Heart right ventricle (tissue), 16 donors: Measurements from ENCODE around the gene PTPN12. TPM values are rescaled to one million over a fixed set of nuclear protein-coding genes. Genes with fewer than 3 reads are reported as not detected.

Experiments
- ATAC-seq, 8 donors: fragments of 200-7000 bp; cut with Tn5 transposase; one replicate each; pipeline ENCODE4 v1.9.1; 2020; ENCODE audit warnings: mild to moderate bottlenecking in 8 of 8, moderate library complexity in 8 of 8, moderate number of reproducible peaks in 1 of 8
- DNase-seq, 2 donors: peaks; one replicate each; pipeline ENCODE4 v3.0.0-alpha.2; 2020
- H3K27ac ChIP-seq, 10 donors: fragments of 200-600 bp; sonication (generic) in 2 of 10; one replicate each; pipeline versions ENCODE4 v1.5.0 to v1.8.0; 2020 to 2022; ENCODE audit warnings: mild to moderate bottlenecking in 3 of 10
- H3K27me3 ChIP-seq, 7 donors: fragments of 200-600 bp; one replicate each; pipeline ENCODE4 v1.8.0; 2021 to 2022; ENCODE audit warnings: mild to moderate bottlenecking in 2 of 7
- H3K36me3 ChIP-seq, 9 donors: fragments of 200-600 bp; sonication (generic) in 1 of 9; one replicate each; pipeline versions ENCODE4 v1.5.0 to v1.8.0; 2020 to 2022; ENCODE audit warnings: mild to moderate bottlenecking in 2 of 9
- H3K4me1 ChIP-seq, 9 donors: fragments of 200-600 bp; sonication (generic) in 1 of 9; one replicate each; pipeline versions ENCODE4 v1.5.0 to v1.8.0; 2020 to 2022; ENCODE audit warnings: mild to moderate bottlenecking in 4 of 9
- H3K4me3 ChIP-seq, 10 donors: fragments of 200-600 bp; sonication (generic) in 2 of 10; one replicate each; pipeline versions ENCODE4 v1.5.0 to v1.8.0; 2020 to 2022; ENCODE audit warnings: mild to moderate bottlenecking in 7 of 10, moderate library complexity in 2 of 10
- H3K9me3 ChIP-seq, 11 donors: fragments of 200-600 bp in 10 of 11; sonication (generic) in 2 of 11; one replicate each; pipeline versions ENCODE4 v1.5.0 to v1.8.0; 2013 to 2022; ENCODE audit warnings: mild to moderate bottlenecking in 2 of 11, control low read depth in 1 of 11, moderate library complexity in 1 of 11
- CTCF ChIP-seq, 9 donors: fragments of 200-600 bp; sonication (generic) in 2 of 9; IDR thresholded peaks; one replicate each; pipeline versions ENCODE4 v1.5.0 to v1.8.0; 2021 to 2022; ENCODE audit warnings: antibody characterized with exemption in 9 of 9, mild to moderate bottlenecking in 5 of 9, moderate library complexity in 1 of 9
- WGBS, 2 donors: extraction: QIAGEN DNeasy Blood & Tissue Kit; methylation state at CpG; one replicate each; pipeline ENCODE4 v1.1.7; 2013; ENCODE audit warnings: inconsistent platforms in 1 of 2; 5-methylcytosine and 5-hydroxymethylcytosine counted together
- intact Hi-C, 10 donors: fragments of 100-400 bp; cut with DNase I; formaldehyde crosslinking; loops; one replicate each; pipeline versions ENCODE4 v1.11.1 to v1.14.2; 2022
- polyA plus RNA-seq, 2 donors: library from polyadenylated mRNA; stranded (reverse); fragments of 200-250 nt; gene quantifications; one replicate each; pipeline ENCODE4 v1.2.3, GENCODE V29; 2013
- total RNA-seq, 10 donors: library from RNA; stranded (reverse); fragmentation: NEBNext Ultra II Directional in 3 of 10; extraction: Animal tissue kit (Norgen Biotek cat#: 25700) in 3 of 10; gene quantifications; one replicate each; pipeline versions ENCODE4 v1.2.1 to v1.2.4, GENCODE V29; 2021 to 2023
- donor health status: Arrhythmogenic right ventricular cardiomyopathy.
- donor health status: ischemic (EF 13 %, LVEDD 7.1; RV severe dilation, severe dysfunction).
- donor health status: healthy with polysubstance abuse.
- donor health status: DM: no; HTN: yes; CAD: no.
- donor health status: DM: no; HTN: no; CAD: no.
- donor health status: ischemic (EF 25% LVEDD 6.9; RV normal size, moderate dysfunction).
- donor health status: ischemic (EF 25% LVEDD 5.7; RV mildly dilated, moderate dysfunction).
- donor health status: healthy.
- donor health status: DM: yes; HTN: yes; CAD: no.
- donor health status: Ischemic cardiomyopathy.
- donor health status: ischemic (EF 35%, LVEDD 5.7; RV mildly dilated, moderate dysfunction).
- donor health status: nonischemic (EF 11% LVEDD 7.7; RV severe dilation, severe dysfunction).
- donor health status: DM: yes; HTN: yes; CAD: no.
- donor health status: PGD.
- donor health status: ischemic (EF 29% LVEDD 5.4; RV normal size, mild dysfunction).
- donor health status: nonischemic (EF 23%, LVEDD 6.1; RV moderate dilation, normal function).

Gene PTPN12
- total and polyA plus RNA-seq, 12 donors = 24.0 to 64.5 (median 42.6) TPM

DNA sequence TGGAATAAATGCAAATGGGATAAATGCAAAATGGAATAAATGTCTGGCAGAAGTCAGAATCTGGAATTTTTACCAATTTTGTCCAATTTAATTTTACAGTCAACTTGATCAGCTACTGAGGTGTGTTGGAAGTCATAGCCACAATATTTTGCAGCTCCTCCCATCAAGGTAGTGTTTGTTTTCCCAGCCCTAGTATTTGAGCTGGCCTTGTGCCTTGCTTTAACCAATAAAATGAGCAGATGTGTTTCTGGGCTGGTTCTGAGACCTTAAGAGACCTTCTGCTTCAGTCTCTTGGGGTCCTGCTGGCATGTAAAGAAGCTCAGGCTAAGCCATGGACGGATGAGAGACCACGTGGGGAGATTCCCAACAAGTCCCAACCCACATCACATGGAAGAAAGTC, 116.5 kb downstream of the PTPN12 start:
- Histone ChIP-seq H3K36me3 (peaks cover 0 to 71% (median 9%) of the 10 kb centered on the region in 9 donors), H3K4me3 (no peak overlapping the region), H3K4me1 (peaks cover 0 to 6% (median 0%) of the 10 kb centered on the region in 9 donors), H3K9me3 (no peaks in the 10 kb centered on the region), H3K27ac (no peak overlapping the region), H3K27me3 (no peaks in the 10 kb centered on the region)
- ATAC-seq (peak in 1 of 8 donors; percentile 25), DNase-seq (no peak)
- TF ChIP-seq CTCF (IDR thresholded peaks at IDR 0.05) = no peak
- intact Hi-C loops = loop anchor here in 2 of 10 donors (10.0 kb wide), 2 partner anchors 261 to 281 kb away; no protein-coding TSS in a partner anchor
- WGBS, 2 donors = 56 to 63% methylated on average over 2 of the region's 2 CpGs

DNA sequence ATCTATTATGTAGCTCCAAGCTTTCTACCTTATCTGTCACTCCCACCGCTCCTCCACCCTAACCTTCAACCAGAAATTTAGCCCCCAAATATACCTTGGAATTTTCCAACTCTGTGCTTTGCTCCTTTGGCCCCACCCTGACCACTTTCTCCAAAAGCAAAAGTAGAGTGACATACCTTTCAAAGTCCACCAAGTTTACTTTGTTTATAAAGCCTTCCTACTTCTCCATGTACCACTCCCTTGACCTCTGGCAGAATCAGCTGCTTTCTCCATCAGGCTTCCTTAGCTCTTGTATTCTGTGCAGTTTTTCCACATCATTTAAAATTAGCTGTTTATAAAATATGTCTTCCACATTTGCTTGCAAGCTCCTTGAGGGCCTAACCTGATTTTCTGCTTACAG, 118.3 kb downstream of the PTPN12 start:
- Histone ChIP-seq H3K4me1 (no peaks in the 10 kb centered on the region), H3K36me3 (peaks cover 0 to 78% (median 9%) of the 10 kb centered on the region in 9 donors), H3K27ac (no peak overlapping the region), H3K27me3 (no peaks in the 10 kb centered on the region), H3K9me3 (no peaks in the 10 kb centered on the region), H3K4me3 (no peak overlapping the region)
- no peak for TF ChIP-seq CTCF (IDR thresholded peaks at IDR 0.05)
- intact Hi-C loops = loop anchor here in 7 of 10 donors (2.0 to 10.0 kb wide), 4 partner anchors 101 to 279 kb away; no protein-coding TSS in a partner anchor
- ATAC-seq (no peak), DNase-seq (no peak)
- WGBS, 2 donors = 51 to 100% methylated on average over 1 of the region's 1 CpG

GRCh38 chr7:77655836-77656455, 118.9 kb downstream of the PTPN12 start:
- WGBS, 2 donors = 91 to 92% methylated on average over 9 of the region's 9 CpGs
- ATAC-seq = no peak
- no peak for TF ChIP-seq CTCF (IDR thresholded peaks at IDR 0.05)
- no peak overlapping the region for H3K4me3 ChIP-seq
- peaks cover 0 to 84% (median 9%) of the 10 kb centered on the region in 9 donors for H3K36me3 ChIP-seq
- no peaks in the 10 kb centered on the region for H3K27me3 ChIP-seq
- no peak for DNase-seq
- H3K9me3 ChIP-seq = no peaks in the 10 kb centered on the region
- no peak overlapping the region for H3K27ac ChIP-seq
- intact Hi-C loops = loop anchor here in 8 of 10 donors (2.0 to 10.0 kb wide), 5 partner anchors 101 to 279 kb away; no protein-coding TSS in a partner anchor
- no peaks in the 10 kb centered on the region for H3K4me1 ChIP-seq

DNA sequence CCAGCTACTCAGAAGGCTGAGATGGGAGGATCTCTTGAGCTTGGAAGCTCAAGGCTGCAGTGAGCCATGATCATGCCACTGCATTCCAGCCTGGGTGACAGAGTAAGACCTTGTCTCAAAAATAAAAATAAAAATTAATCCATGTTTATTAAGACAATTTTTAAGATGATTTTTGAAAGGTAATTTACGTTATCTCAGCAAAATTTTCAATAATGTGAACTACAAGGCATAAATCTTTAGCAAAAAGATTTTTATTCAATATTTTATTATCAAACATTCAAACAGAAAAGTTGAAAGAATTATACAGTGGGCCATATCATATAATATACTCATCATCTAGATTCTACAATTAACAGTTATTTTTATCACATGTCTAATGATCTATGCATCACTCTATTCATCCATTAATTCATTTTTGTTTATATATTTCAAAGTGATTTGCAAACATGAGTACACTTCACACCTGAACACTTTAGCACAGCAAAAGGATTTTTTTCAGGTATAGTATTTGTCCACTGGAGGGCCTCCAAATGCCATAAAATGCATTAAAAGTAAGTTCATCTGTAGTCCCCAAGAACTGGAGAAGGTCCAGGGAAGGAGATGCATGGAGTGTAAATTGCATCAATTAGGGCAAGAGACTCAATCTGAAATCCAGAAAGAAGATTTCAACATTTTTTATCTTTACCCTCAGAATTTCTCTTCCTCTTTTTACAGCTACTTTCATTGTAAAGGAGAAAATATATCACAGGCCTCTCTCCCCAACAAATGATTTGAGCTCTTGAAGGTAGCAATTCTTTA, 120.5 kb downstream of the PTPN12 start:
- ATAC-seq = no peak
- Histone ChIP-seq H3K4me1 (no peaks in the 10 kb centered on the region), H3K4me3 (no peak overlapping the region), H3K27me3 (no peaks in the 10 kb centered on the region), H3K36me3 (peaks cover 0 to 93% (median 9%) of the 10 kb centered on the region in 9 donors), H3K27ac (no peak overlapping the region), H3K9me3 (no peaks in the 10 kb centered on the region)
- 96 to 100% methylated on average over 1 of the region's 1 CpG for WGBS, 2 donors
- TF ChIP-seq CTCF (IDR thresholded peaks at IDR 0.05) = peak in 8 of 9 donors; percentile 26 to 60 (median 53)
- DNase-seq = no peak
- intact Hi-C loops = loop anchor here in 7 of 10 donors (2.0 to 10.0 kb wide), 4 partner anchors 100 to 277 kb away; no protein-coding TSS in a partner anchor
